IMR-90 (cell line): Measurements from ENCODE around the gene ATM. TPM values are rescaled to one million over a fixed set of nuclear protein-coding genes. Genes with fewer than 3 reads are reported as not detected.

Experiments used
- ATAC-seq: fragments of 200-7000 bp; cut with Tn5 transposase; 2 replicates; pipeline ENCODE4 v1.9.1; 2020; ENCODE audit warnings: low read depth, mild to moderate bottlenecking, moderate library complexity
- BruUV-seq: library from RNA; stranded (reverse); fragments of 400-500 nt; replicated peaks from 2 replicates; lab custom pipeline; 2021; lab: Mats Ljungman, UMichigan
- CTCF ChIA-PET: fragments of 300-600 bp; formaldehyde crosslinking; extraction: SDS; loops from one replicate; lab custom pipeline; 2021; ENCODE audit warnings: antibody characterized with exemption; lab: Yijun Ruan, JAX
- POLR2A ChIA-PET: fragments of 300-600 bp; sonication (Branson Sonifier 250); formaldehyde crosslinking; loops from one replicate; lab custom pipeline; 2022; ENCODE audit warnings: antibody characterized with exemption; ENCODE audit not compliant: unreplicated experiment; lab: Charles Lee
- DNase-seq: peaks from one replicate; pipeline ENCODE4 v3.0.0; 2013
- H2AFZ ChIP-seq: replicated peaks from 2 replicates; pipeline ENCODE3; 2013; ENCODE audit warnings: low read length, mild to moderate bottlenecking; ENCODE audit not compliant: poor library complexity
- H2AK5ac ChIP-seq: 2 replicates; pipeline ENCODE4 v1.6.1; 2013; ENCODE audit warnings: low read depth, low read length, inconsistent platforms
- H2AK9ac ChIP-seq: replicated peaks from 2 replicates; pipeline ENCODE3; 2013; ENCODE audit warnings: mild to moderate bottlenecking, low read depth, low read length, moderate library complexity; ENCODE audit not compliant: poor library complexity
- H2BK120ac ChIP-seq: 2 replicates; pipeline ENCODE4 v1.6.1; 2013; ENCODE audit warnings: low read depth, low read length, inconsistent platforms
- H2BK15ac ChIP-seq: 3 replicates; pipeline ENCODE4 v1.6.1; 2013; ENCODE audit warnings: low read depth, low read length, inconsistent platforms
- H2BK20ac ChIP-seq: 2 replicates; pipeline ENCODE4 v1.6.1; 2013; ENCODE audit warnings: low read depth, mild to moderate bottlenecking, inconsistent platforms, low read length, moderate library complexity
- H2BK5ac ChIP-seq: 2 replicates; pipeline ENCODE4 v1.6.1; 2013; ENCODE audit warnings: mild to moderate bottlenecking, low read depth, low read length, inconsistent platforms; ENCODE audit not compliant: poor library complexity, severe bottlenecking
- H3K14ac ChIP-seq: replicated peaks from 2 replicates; pipeline ENCODE4 v1.6.1; 2013; ENCODE audit warnings: low read depth, low read length, inconsistent platforms
- H3K18ac ChIP-seq: 2 replicates; pipeline ENCODE4 v1.6.1; 2013; ENCODE audit warnings: low read depth, low read length, control low read depth
- H3K23ac ChIP-seq: 2 replicates; pipeline ENCODE4 v1.6.1; 2013; ENCODE audit warnings: low read depth, low read length, inconsistent platforms
- H3K27ac ChIP-seq: 2 replicates; pipeline ENCODE4 v1.5.1; 2013; ENCODE audit warnings: mild to moderate bottlenecking, control low read depth, low read length; ENCODE audit not compliant: insufficient read depth
- H3K27me3 ChIP-seq: 2 replicates; pipeline ENCODE4 v1.6.1; 2013; ENCODE audit warnings: low read length; ENCODE audit not compliant: control insufficient read depth, insufficient read depth
- H3K36me3 ChIP-seq: 2 replicates; pipeline ENCODE4 v1.6.1; 2013; ENCODE audit warnings: low read length, mixed read lengths; ENCODE audit not compliant: control insufficient read depth, insufficient read depth
- H3K4ac ChIP-seq: 2 replicates; pipeline ENCODE4 v1.6.1; 2013; ENCODE audit warnings: low read depth, low read length, inconsistent platforms
- H3K4me1 ChIP-seq: 2 replicates; pipeline ENCODE4 v1.6.1; 2013; ENCODE audit warnings: low read length, mixed read lengths; ENCODE audit not compliant: control insufficient read depth, insufficient read depth
- H3K4me2 ChIP-seq: 2 replicates; pipeline ENCODE4 v1.6.1; 2013; ENCODE audit warnings: low read depth, mild to moderate bottlenecking, control low read depth, low read length, moderate library complexity
- H3K4me3 ChIP-seq: 2 replicates; pipeline ENCODE4 v1.5.1; 2013; ENCODE audit warnings: low read depth, mild to moderate bottlenecking, control low read depth, low read length, moderate library complexity; ENCODE audit not compliant: insufficient read depth
- H3K56ac ChIP-seq: 2 replicates; pipeline ENCODE4 v1.6.1; 2013; ENCODE audit warnings: low read length, inconsistent platforms; ENCODE audit not compliant: insufficient read depth; ENCODE audit errors: extremely low read depth
- H3K79me1 ChIP-seq, 2 experiments: 2 replicates each; pipeline ENCODE4 v1.6.1; 2013; ENCODE audit warnings: low read length in 2 of 2, inconsistent platforms in 1 of 2, low read depth in 1 of 2
- H3K9ac ChIP-seq: 2 replicates; pipeline ENCODE4 v1.6.1; 2013; ENCODE audit warnings: low read depth, low read length, control low read depth
- H3K9me1 ChIP-seq: 2 replicates; pipeline ENCODE4 v1.6.1; 2013; ENCODE audit warnings: low read length, inconsistent platforms; ENCODE audit not compliant: insufficient read depth
- H3K9me3 ChIP-seq: 2 replicates; pipeline ENCODE4 v1.6.1; 2013; ENCODE audit warnings: low read length; ENCODE audit not compliant: control insufficient read depth, insufficient read depth
- H4K20me1 ChIP-seq: 2 replicates; pipeline ENCODE4 v1.6.1; 2013; ENCODE audit warnings: low read length, inconsistent platforms; ENCODE audit not compliant: insufficient read depth
- H4K5ac ChIP-seq: 2 replicates; pipeline ENCODE4 v1.6.1; 2013; ENCODE audit warnings: mild to moderate bottlenecking, low read depth, low read length, control low read depth
- H4K8ac ChIP-seq, 2 experiments: 2 replicates each; pipeline ENCODE4 v1.6.1; 2013; ENCODE audit warnings: low read depth in 2 of 2, low read length in 2 of 2, control low read depth in 1 of 2, inconsistent platforms in 1 of 2
- H4K91ac ChIP-seq: 2 replicates; pipeline ENCODE4 v1.6.1; 2013; ENCODE audit warnings: low read depth, low read length, inconsistent platforms; ENCODE audit not compliant: insufficient read depth
- FOS ChIP-seq: fragments of 150-350 bp; IDR thresholded peaks from 2 replicates; pipeline ENCODE4 v1.6.1; 2016; ENCODE audit warnings: low read depth, low read length
- POLR2A ChIP-seq: IDR thresholded peaks from 2 replicates; pipeline ENCODE4 v1.6.1; 2012; ENCODE audit warnings: mild to moderate bottlenecking, low read depth, low read length
- RAD21 ChIP-seq: IDR thresholded peaks from 2 replicates; pipeline ENCODE4 v1.6.1; 2012; ENCODE audit warnings: low read length, improper control_type of control experiment
- RFX5 ChIP-seq: IDR thresholded peaks from 2 replicates; pipeline ENCODE4 v1.8.0; 2012; ENCODE audit warnings: low read depth, mild to moderate bottlenecking, low read length, moderate library complexity
- WGBS, 2 experiments: methylation state at CpG; one replicate each; pipeline versions ENCODE4 v1.1.5 to v1.1.7; 2013; ENCODE audit warnings: missing lambda C conversion rate in 2 of 2; ENCODE audit not compliant: insufficient read length in 1 of 2; ENCODE audit errors: extremely low coverage in 2 of 2; 5-methylcytosine and 5-hydroxymethylcytosine counted together
- dilution Hi-C: fragments of 300-500 bp; cut with HindIII; formaldehyde crosslinking; loops from one replicate; pipeline ENCODE4 v1.14.3; 2018; ENCODE audit warnings: low sequenced_read_pairs; ENCODE audit not compliant: unreplicated experiment
- in situ Hi-C: fragments of 300-500 bp; cut with MboI; formaldehyde crosslinking; loops from 3 replicates; pipeline ENCODE4 v1.14.3; 2019; ENCODE audit warnings: low sequenced_read_pairs, inconsistent platforms, mixed read lengths
- intact Hi-C: fragments of 100-400 bp; cut with micrococcal nuclease; formaldehyde crosslinking; loops from 2 replicates; pipeline ENCODE4 v1.10.0; 2022
- polyA plus RNA-seq, 3 experiments: library from polyadenylated mRNA; depleted of rRNA; stranded (reverse); fragments of >200 nt; gene quantifications; 2 replicates each; pipeline ENCODE4 v1.2.3, GENCODE V29; 2012; ENCODE audit warnings: low replicate concordance in 1 of 3
- total RNA-seq: library from RNA; depleted of rRNA; stranded (reverse); fragments of >200 nt; gene quantifications from 2 replicates; pipeline ENCODE4 v1.2.3, GENCODE V29; 2012

The ATM gene
- total and polyA plus RNA-seq, 2 of the 4 experiments (the other 2 are of a cell fraction): 18.1 to 30.6 TPM

- TF ChIP-seq RFX5 (no peak), RAD21 (no peak)
These were observed 825 bp upstream of the ATM start (continued) for GRCh38 chr11:108221911-108222573.

- peak overlapping the region; percentile 73 for H3K4me3 ChIP-seq
- peaks cover 4% of the 10 kb centered on the region; the same call in 1 of the 2 replicates for H3K4me1 ChIP-seq
- in situ Hi-C loops (no loop called here), intact Hi-C loops (loop anchor here (2.0 to 10.0 kb wide), 4 partner anchors 101 to 425 kb away; partner anchors contain the start of genes ACAT1 and C11orf65), dilution Hi-C loops (no loop called here)
- peak overlapping the region; percentile 15; the same call in 1 of the 2 replicates for H2BK20ac ChIP-seq
- peaks cover 4% of the 10 kb centered on the region; the same call in 1 of the 2 replicates for H4K20me1 ChIP-seq
- H3K9me1 ChIP-seq: peaks cover 6% of the 10 kb centered on the region; the same call in 1 of the 2 replicates
- H3K9ac ChIP-seq: peak overlapping the region; percentile 92
- H3K79me1 ChIP-seq: peaks cover 16 to 55% of the 10 kb centered on the region in 2 experiments
- H3K56ac ChIP-seq: peak overlapping the region; percentile 95
- peak overlapping the region; percentile 95 for H4K91ac ChIP-seq
- H2BK5ac ChIP-seq: peak overlapping the region; percentile 97
- peak overlapping the region; percentile 89 for H2BK120ac ChIP-seq
- DNase-seq (peak; percentile 22), ATAC-seq (no peak)
- peak overlapping the region; percentile 62 for H2AK5ac ChIP-seq
- TSS peak; percentile 42 for BruUV-seq
- peak overlapping the region; percentile 93 for H3K4ac ChIP-seq
- peak overlapping the region; percentile 89 for H3K4me2 ChIP-seq
- H3K27me3 ChIP-seq: no peaks in the 10 kb centered on the region
- peaks cover 2% of the 10 kb centered on the region for H3K36me3 ChIP-seq
- POLR2A ChIA-PET: no interaction called here
- H3K9me3 ChIP-seq: no peaks in the 10 kb centered on the region
- no peak for TF ChIP-seq FOS
- peak; percentile 19; the same call in 1 of the 2 replicates for TF ChIP-seq POLR2A
- 10% methylated on average over 10 of the region's 20 CpGs; no CpG with 5 or more reads in 1 of the 2 experiments for WGBS, 2 experiments
- peak overlapping the region; percentile 95 for H3K27ac ChIP-seq
- H3K18ac ChIP-seq: peak overlapping the region; percentile 39
- CTCF ChIA-PET: interaction anchor here (0.6 to 1.1 kb wide), 3 partner anchors 14 to 425 kb away, joined by 3 read pairs; no protein-coding TSS in a partner anchor
- peak overlapping the region; percentile 96 for H2AFZ ChIP-seq
- peak overlapping the region; percentile 57; the same call in 1 of the 3 replicates for H2BK15ac ChIP-seq
- peak overlapping the region; percentile 95 for H3K14ac ChIP-seq
- H2AK9ac ChIP-seq: peak overlapping the region; percentile 76
- H4K8ac ChIP-seq: peak overlapping the region; percentile 56 to 85
- H4K5ac ChIP-seq: peak overlapping the region; percentile 87
- H3K23ac ChIP-seq: peak overlapping the region; percentile 95
These were observed 682 bp downstream of the ATM start for GRCh38 chr11:108223348-108224149.
